Mesendoderm (in vitro differentiated cells): ENCODE results near the gene EEF1AKMT4. TPM values are rescaled to one million over a fixed set of nuclear protein-coding genes. Genes with fewer than 3 reads are reported as not detected.

Experiments
- DNase-seq: peaks from one replicate; pipeline ENCODE4 v3.0.0; 2013
- H2AK5ac ChIP-seq: 2 replicates; pipeline ENCODE4 v1.6.1; 2013; ENCODE audit warnings: low read length, inconsistent platforms
- H2BK120ac ChIP-seq: 2 replicates; pipeline ENCODE4 v1.6.1; 2013; ENCODE audit warnings: low read depth, mild to moderate bottlenecking, low read length, moderate library complexity, mixed read lengths
- H2BK15ac ChIP-seq: replicated peaks from 2 replicates; pipeline ENCODE4 v1.6.1; 2013; ENCODE audit warnings: low read depth, mild to moderate bottlenecking, moderate library complexity
- H2BK5ac ChIP-seq: 2 replicates; pipeline ENCODE4 v1.6.1; 2013; ENCODE audit warnings: low read length, inconsistent platforms
- H3K18ac ChIP-seq: 2 replicates; pipeline ENCODE4 v1.6.1; 2013; ENCODE audit warnings: mild to moderate bottlenecking, low read length, mixed read lengths
- H3K23ac ChIP-seq: one replicate; pipeline ENCODE4 v1.6.1; 2013; ENCODE audit warnings: low read length
- H3K27ac ChIP-seq: 2 replicates; pipeline ENCODE4 v1.5.1; 2013; ENCODE audit warnings: low read depth, mild to moderate bottlenecking, inconsistent platforms, low read length, moderate library complexity
- H3K27me3 ChIP-seq: 2 replicates; pipeline ENCODE4 v1.6.1; 2013; ENCODE audit warnings: low read length, control low read depth, mild to moderate bottlenecking, inconsistent platforms; ENCODE audit not compliant: insufficient read depth, poor library complexity
- H3K36me3 ChIP-seq: 2 replicates; pipeline ENCODE4 v1.6.1; 2013; ENCODE audit warnings: low read length, inconsistent platforms; ENCODE audit not compliant: control insufficient read depth, insufficient read depth
- H3K4ac ChIP-seq: one replicate; pipeline ENCODE4 v1.6.1; 2013; ENCODE audit warnings: low read depth, mild to moderate bottlenecking, low read length, moderate library complexity
- H3K4me1 ChIP-seq: 2 replicates; pipeline ENCODE4 v1.6.1; 2013; ENCODE audit warnings: low read depth, low read length, inconsistent platforms; ENCODE audit not compliant: control insufficient read depth
- H3K4me2 ChIP-seq: 2 replicates; pipeline ENCODE4 v1.6.1; 2013; ENCODE audit warnings: low read length
- H3K4me3 ChIP-seq: 2 replicates; pipeline ENCODE4 v1.5.1; 2013; ENCODE audit warnings: mild to moderate bottlenecking, low read length
- H3K56ac ChIP-seq: one replicate; pipeline ENCODE4 v1.6.1; 2013; ENCODE audit warnings: low read length
- H3K79me1 ChIP-seq: 2 replicates; pipeline ENCODE4 v1.6.1; 2013; ENCODE audit warnings: low read length, inconsistent platforms
- H3K79me2 ChIP-seq: 2 replicates; pipeline ENCODE4 v1.6.1; 2013; ENCODE audit warnings: mild to moderate bottlenecking, low read length; ENCODE audit not compliant: control insufficient read depth, insufficient read depth
- H3K9ac ChIP-seq: 2 replicates; pipeline ENCODE4 v1.6.1; 2013; ENCODE audit warnings: low read length, inconsistent platforms
- H4K5ac ChIP-seq: one replicate; pipeline ENCODE4 v1.6.1; 2013; ENCODE audit warnings: low read length
- H4K8ac ChIP-seq: one replicate; pipeline ENCODE4 v1.6.1; 2013; ENCODE audit warnings: low read depth, mild to moderate bottlenecking, control low read depth, low read length, moderate library complexity
- WGBS: extraction: QIAGEN DNeasy Blood & Tissue Kit; methylation state at CpG from one replicate; pipeline ENCODE4 v1.1.7; 2013; ENCODE audit warnings: low lambda C conversion rate, missing lambda C conversion rate; ENCODE audit not compliant: insufficient coverage; ENCODE audit errors: extremely low coverage; 5-methylcytosine and 5-hydroxymethylcytosine counted together
- small RNA-seq: library from polyadenylated mRNA; stranded (forward); fragments of <200 nt; extraction: miRNeasy Mini kit (QIAGEN cat#:217004); gene quantifications from one replicate; pipeline ENCODE3, GENCODE V24; 2013; ENCODE audit not compliant: insufficient read depth

EEF1AKMT4 gene

GRCh38 chr3:184305577-184305976, 56.1 kb downstream of the EEF1AKMT4 start:
- Histone ChIP-seq H3K9ac (no peak overlapping the region), H3K18ac (no peak overlapping the region), H3K4me1 (no peaks in the 10 kb centered on the region), H2BK5ac (no peak overlapping the region), H3K27me3 (no peaks in the 10 kb centered on the region), H3K4me2 (no peak overlapping the region), H4K5ac (no peak overlapping the region), H3K27ac (no peak overlapping the region), H2AK5ac (no peak overlapping the region), H3K4ac (no peak overlapping the region), H2BK15ac (no peak overlapping the region), H4K8ac (no peak overlapping the region), H3K4me3 (no peak overlapping the region), H3K79me2 (peaks cover 5% of the 10 kb centered on the region), H3K23ac (no peak overlapping the region), H2BK120ac (no peak overlapping the region), H3K36me3 (peaks cover 48% of the 10 kb centered on the region), H3K79me1 (peaks cover 14% of the 10 kb centered on the region), H3K56ac (no peak overlapping the region)
- DNase-seq = no peak
- whole genome bisulfite sequencing = no CpG with 5 or more reads among the region's 1 CpG

DNA sequence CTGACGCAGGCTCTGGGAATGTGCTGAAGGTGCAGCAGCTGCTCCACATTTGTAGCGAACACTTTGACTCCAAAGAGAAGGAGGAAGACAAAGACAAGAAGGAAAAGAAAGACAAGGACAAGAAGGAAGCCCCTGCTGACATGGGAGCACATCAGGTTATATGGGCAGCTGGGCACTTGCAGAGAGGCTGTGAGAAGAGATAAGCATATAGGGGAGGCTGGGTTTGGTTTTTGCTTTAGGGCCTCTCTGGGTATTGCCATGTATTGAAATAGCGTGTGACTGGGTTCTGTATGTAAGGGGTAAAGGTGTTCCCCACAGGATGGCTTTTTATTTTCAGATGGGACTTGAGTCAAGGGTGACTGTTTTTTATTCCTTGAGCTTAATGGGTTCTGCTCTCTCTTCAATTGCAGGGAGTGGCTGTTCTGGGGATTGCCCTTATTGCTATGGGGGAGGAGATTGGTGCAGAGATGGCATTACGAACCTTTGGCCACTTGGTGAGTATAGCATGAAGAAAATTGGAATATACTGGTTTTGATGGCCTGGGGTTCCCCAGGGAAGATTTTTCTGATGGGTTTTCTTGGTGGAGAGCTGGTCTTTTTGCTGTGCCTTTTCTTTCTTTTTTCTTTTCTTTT, 57.0 kb downstream of the EEF1AKMT4 start:
- no peaks in the 10 kb centered on the region for H3K4me1 ChIP-seq
- DNase-seq = no peak
- H3K79me1 ChIP-seq = peaks cover 14% of the 10 kb centered on the region
- no peak overlapping the region for H3K27ac ChIP-seq
- H4K8ac ChIP-seq = no peak overlapping the region
- no peak overlapping the region for H2BK5ac ChIP-seq
- no peak overlapping the region for H3K9ac ChIP-seq
- no peak overlapping the region for H2BK120ac ChIP-seq
- no peak overlapping the region for H3K18ac ChIP-seq
- H3K4ac ChIP-seq = no peak overlapping the region
- H4K5ac ChIP-seq = no peak overlapping the region
- no peak overlapping the region for H3K56ac ChIP-seq
- no peak overlapping the region for H2BK15ac ChIP-seq
- H3K27me3 ChIP-seq = no peaks in the 10 kb centered on the region
- no CpG with 5 or more reads among the region's 4 CpGs for WGBS
- H3K23ac ChIP-seq = no peak overlapping the region
- H3K79me2 ChIP-seq = peaks cover 4% of the 10 kb centered on the region
- no peak overlapping the region for H2AK5ac ChIP-seq
- no peak overlapping the region for H3K4me2 ChIP-seq
- H3K36me3 ChIP-seq = peaks cover 47% of the 10 kb centered on the region
- H3K4me3 ChIP-seq = no peak overlapping the region

DNA sequence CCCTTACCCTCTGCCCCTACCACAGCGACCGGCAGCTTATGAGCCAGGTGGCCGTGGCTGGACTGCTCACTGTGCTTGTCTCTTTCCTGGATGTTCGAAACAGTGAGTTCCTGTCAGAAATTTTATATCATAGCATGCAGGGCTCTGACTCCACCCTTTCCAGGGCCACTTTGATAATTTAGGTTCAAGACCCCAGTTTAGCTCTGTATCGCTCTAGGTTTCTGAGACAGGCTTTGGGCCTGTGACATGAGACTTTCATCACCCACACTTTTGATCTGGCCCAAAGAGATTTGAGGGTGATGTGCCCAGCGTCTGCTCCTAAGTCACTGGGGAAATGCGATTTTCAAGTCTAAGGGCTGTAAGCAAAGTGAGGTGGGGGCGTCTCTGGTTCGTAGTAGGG, 58.4 kb downstream of the EEF1AKMT4 start:
- Histone ChIP-seq H3K4me3 (no peak overlapping the region), H2BK120ac (no peak overlapping the region), H3K4me1 (no peaks in the 10 kb centered on the region), H2BK15ac (no peak overlapping the region), H3K79me2 (no peaks in the 10 kb centered on the region), H3K4ac (no peak overlapping the region), H3K23ac (no peak overlapping the region), H3K9ac (no peak overlapping the region), H3K27me3 (no peaks in the 10 kb centered on the region), H3K18ac (no peak overlapping the region), H2BK5ac (no peak overlapping the region), H3K36me3 (peaks cover 36% of the 10 kb centered on the region), H3K4me2 (no peak overlapping the region), H3K27ac (no peak overlapping the region), H4K5ac (no peak overlapping the region), H3K56ac (no peak overlapping the region), H3K79me1 (peaks cover 5% of the 10 kb centered on the region), H4K8ac (no peak overlapping the region), H2AK5ac (no peak overlapping the region)
- 100% methylated on average over 2 of the region's 9 CpGs for WGBS
- DNase-seq = no peak

Small RNA genes lying within 50 kb of the gene (small RNA-seq; reads per million reads assigned to genes)
- gene MIR1224 = not detected
